Astrocyte of the spinal cord (primary cell): ENCODE data around the gene STT3B.
A peak's percentile ranks its signal among the peaks of the same experiment; 100 is the strongest.

ENCODE experiments used
- DNase-seq: peaks from one replicate; pipeline ENCODE4 v3.0.0; 2011; ENCODE audit warnings: low read depth, low spot score
- H3K4me3 ChIP-seq: 2 replicates; pipeline ENCODE4 v1.5.1; 2011; ENCODE audit warnings: low read depth, mild to moderate bottlenecking, low read length, moderate library complexity
- in situ Hi-C: cut with HindIII; loops from 2 replicates; pipeline ENCODE4 v1.10.0; 2017; ENCODE audit warnings: low sequenced_read_pairs
- TF ChIP-seq, protein P1 (sequence below): IDR thresholded peaks from 2 replicates; pipeline ENCODE4 v1.5.1; 2012; ENCODE audit warnings: low read depth, mild to moderate bottlenecking, low read length, inconsistent platforms

The STT3B gene

DNA sequence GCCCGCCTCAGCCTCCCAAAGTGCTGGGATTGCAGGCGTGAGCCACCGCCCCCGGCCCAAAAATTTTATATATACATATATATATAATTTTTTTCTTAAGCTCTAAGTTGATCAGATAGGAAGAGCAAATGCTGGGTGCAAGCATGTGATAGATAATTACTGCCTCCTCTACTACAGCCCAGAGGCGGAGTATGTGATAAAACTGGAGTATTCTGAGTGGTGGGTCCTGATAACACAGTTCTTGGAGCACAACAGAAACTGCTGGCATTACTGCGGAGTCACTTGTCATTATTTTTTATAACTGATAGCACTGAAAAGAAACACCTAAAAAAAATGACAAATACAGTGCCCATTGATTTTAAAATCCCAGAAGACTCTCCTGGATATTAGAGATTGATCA lies 41.1 kb upstream of the STT3B start:
- TF ChIP-seq, protein P1, sequence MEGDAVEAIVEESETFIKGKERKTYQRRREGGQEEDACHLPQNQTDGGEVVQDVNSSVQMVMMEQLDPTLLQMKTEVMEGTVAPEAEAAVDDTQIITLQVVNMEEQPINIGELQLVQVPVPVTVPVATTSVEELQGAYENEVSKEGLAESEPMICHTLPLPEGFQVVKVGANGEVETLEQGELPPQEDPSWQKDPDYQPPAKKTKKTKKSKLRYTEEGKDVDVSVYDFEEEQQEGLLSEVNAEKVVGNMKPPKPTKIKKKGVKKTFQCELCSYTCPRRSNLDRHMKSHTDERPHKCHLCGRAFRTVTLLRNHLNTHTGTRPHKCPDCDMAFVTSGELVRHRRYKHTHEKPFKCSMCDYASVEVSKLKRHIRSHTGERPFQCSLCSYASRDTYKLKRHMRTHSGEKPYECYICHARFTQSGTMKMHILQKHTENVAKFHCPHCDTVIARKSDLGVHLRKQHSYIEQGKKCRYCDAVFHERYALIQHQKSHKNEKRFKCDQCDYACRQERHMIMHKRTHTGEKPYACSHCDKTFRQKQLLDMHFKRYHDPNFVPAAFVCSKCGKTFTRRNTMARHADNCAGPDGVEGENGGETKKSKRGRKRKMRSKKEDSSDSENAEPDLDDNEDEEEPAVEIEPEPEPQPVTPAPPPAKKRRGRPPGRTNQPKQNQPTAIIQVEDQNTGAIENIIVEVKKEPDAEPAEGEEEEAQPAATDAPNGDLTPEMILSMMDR: no peak
- no peak for DNase-seq
- in situ Hi-C loops: no loop called here
- no peak overlapping the region for H3K4me3 ChIP-seq

DNA sequence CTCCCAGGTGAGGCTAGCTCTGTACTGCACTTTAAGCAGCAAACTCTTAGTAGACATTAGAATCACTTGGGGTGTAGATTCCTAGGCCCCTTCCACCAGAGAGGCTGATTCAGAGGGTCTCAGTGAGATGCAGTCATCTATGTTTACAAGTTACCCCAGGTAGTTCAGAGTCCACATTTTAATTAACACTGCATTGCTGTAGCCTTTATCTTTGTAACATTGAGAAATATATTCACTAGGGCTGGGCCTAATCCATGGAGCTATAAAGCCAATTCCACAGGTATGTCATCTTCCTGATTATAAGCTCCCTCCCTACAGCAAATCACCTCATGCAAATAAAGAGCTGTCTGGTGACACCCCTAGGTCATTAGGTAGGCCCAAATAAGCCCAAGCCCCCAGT lies 39.6 kb upstream of the STT3B start:
- in situ Hi-C loops: no loop called here
- TF ChIP-seq, protein P1: no peak
- H3K4me3 ChIP-seq: no peak overlapping the region
- no peak for DNase-seq

DNA sequence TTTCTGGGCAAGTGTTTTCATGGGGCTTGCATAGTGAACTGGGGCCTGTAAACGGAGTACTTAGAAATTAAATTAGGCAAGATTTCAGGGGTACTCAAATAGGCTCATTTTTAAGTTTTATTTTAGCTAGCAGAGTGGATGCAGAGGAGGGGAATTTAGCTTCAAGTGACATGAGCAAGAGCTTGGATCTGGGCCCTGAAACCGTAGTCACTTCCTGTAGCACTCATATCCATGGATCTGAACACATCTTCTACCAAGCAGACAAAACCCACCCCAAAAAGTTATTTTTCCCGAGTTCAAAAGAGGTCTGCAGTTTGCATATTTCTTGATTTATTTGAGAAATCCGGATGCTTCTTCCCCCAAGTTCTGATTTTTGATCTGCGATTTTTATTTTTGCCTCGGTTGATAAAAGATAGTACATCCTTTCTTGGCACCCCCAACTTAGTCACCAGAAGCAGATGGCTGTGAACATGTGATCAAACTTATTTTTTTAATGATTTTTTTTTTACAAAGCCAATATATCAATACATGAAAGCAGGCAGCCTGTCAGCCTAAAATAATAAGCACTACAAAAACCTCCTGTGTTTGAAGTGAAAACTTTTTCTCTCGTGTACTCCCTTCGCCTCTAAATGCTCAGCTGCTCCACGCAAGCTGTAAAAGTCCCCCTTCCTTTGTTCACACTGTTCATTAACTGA lies 36.6 kb upstream of the STT3B start:
- peak; percentile 16 for DNase-seq
- in situ Hi-C loops: no loop called here
- TF ChIP-seq, protein P1: no peak
- no peak overlapping the region for H3K4me3 ChIP-seq

DNA sequence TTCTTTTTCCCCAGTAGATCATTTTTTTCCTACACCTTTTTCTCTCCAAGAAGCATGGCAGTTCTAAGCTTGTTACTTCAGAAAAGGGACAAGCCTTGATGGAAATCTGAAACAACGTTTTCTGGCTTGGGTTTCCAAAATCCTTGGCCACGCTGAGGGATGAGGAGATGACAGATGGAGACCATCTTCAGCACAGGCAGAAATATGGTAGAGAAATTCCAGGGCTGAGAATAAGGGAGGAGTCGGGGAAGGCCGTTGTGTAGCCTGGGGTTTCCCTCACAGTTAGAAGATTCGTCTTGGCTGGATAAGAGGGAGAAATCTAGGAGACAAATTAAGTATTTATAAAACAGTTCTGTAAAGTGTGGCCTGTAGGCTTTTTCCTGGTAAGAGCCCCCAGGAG lies 33.9 kb upstream of the STT3B start:
- TF ChIP-seq, protein P1: no peak
- H3K4me3 ChIP-seq: no peak overlapping the region
- no peak for DNase-seq
- in situ Hi-C loops: no loop called here

DNA sequence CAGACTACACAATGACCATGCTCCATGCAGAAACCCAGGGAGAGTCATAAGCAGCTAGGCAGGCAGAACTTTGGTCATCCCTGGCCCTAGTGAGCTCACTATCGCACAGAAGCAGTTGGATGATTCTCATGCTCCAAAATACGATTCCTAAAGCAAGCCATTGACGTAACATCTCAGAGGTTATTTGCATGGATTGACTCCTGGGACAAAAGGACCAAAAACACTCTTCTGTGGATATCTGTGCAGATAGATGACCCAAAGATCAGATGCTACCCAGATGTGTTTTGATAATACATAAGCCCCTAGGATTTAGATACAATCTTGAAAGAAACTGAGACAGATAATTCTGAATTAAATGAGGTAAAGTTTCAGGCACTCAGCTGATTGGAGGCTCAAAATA lies 33.4 kb upstream of the STT3B start:
- no peak overlapping the region for H3K4me3 ChIP-seq
- in situ Hi-C loops: no loop called here
- no peak for DNase-seq
- TF ChIP-seq, protein P1: no peak

DNA sequence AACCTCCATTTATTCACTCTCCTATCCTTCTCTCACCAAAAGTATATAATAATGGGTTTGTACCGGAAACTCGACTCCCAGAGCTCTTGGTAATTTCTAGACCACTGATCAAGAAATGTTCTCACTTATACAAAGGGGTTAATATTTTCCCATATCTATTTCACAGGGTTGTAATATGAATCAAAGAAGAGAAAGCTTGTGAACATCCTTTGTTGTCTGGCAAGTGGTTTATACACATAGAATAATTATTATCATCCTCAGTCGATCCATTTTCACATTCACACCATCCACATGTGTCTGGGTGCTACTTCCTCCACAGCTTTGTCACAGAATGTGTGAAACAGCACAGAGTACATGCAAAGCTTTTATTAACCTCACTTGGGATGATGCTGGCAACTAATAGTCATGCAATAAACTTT lies 29.9 kb upstream of the STT3B start:
- in situ Hi-C loops: no loop called here
- no peak for DNase-seq
- TF ChIP-seq, protein P1: no peak
- H3K4me3 ChIP-seq: no peak overlapping the region
